HEK293 (cell line): ENCODE data around the gene MMD2.

Experiments used
- ATF2 ChIP-seq: fragments of 450-650 bp; formaldehyde crosslinking; IDR thresholded peaks from 2 replicates; pipeline ENCODE4 v1.5.1; 2016; ENCODE audit warnings: missing biosample characterization, missing genetic modification characterization, low read depth
- CTCF ChIP-seq: fragments of 450-650 bp; formaldehyde crosslinking; IDR thresholded peaks from 2 replicates; pipeline ENCODE4 v1.5.1; 2016; ENCODE audit warnings: missing biosample characterization, missing genetic modification characterization
- GLIS1 ChIP-seq: fragments of 450-650 bp; formaldehyde crosslinking; IDR thresholded peaks from 2 replicates; pipeline ENCODE4 v1.5.1; 2016; ENCODE audit warnings: missing biosample characterization, missing genetic modification characterization
- REST ChIP-seq: fragments of 450-650 bp; formaldehyde crosslinking; IDR thresholded peaks from 2 replicates; pipeline ENCODE4 v1.5.1; 2016; ENCODE audit warnings: missing biosample characterization, missing genetic modification characterization
- ZBTB1 ChIP-seq: fragments of 450-650 bp; formaldehyde crosslinking; IDR thresholded peaks from 2 replicates; pipeline ENCODE4 v1.5.1; 2016; ENCODE audit warnings: missing biosample characterization, missing genetic modification characterization
- ZNF16 ChIP-seq: fragments of 450-650 bp; formaldehyde crosslinking; IDR thresholded peaks from 2 replicates; pipeline ENCODE4 v1.5.1; 2016; ENCODE audit warnings: low read depth, missing biosample characterization, missing genetic modification characterization
- ZNF280D ChIP-seq: fragments of 450-650 bp; formaldehyde crosslinking; IDR thresholded peaks from 2 replicates; pipeline ENCODE4 v1.5.1; 2016; ENCODE audit warnings: missing biosample characterization, missing genetic modification characterization
- ZNF324 ChIP-seq: fragments of 450-650 bp; formaldehyde crosslinking; IDR thresholded peaks from 2 replicates; pipeline ENCODE4 v1.5.1; 2016; ENCODE audit warnings: missing biosample characterization, missing genetic modification characterization
- ZNF473 ChIP-seq: fragments of 450-650 bp; formaldehyde crosslinking; IDR thresholded peaks from 2 replicates; pipeline ENCODE4 v1.5.1; 2017; ENCODE audit warnings: missing biosample characterization, missing genetic modification characterization
- ZNF580 ChIP-seq: fragments of 450-650 bp; formaldehyde crosslinking; IDR thresholded peaks from 2 replicates; pipeline ENCODE4 v1.5.1; 2016; ENCODE audit warnings: missing biosample characterization, missing genetic modification characterization
- ZNF785 ChIP-seq: fragments of 450-650 bp; formaldehyde crosslinking; IDR thresholded peaks from 2 replicates; pipeline ENCODE4 v1.5.1; 2016; ENCODE audit warnings: missing biosample characterization, missing genetic modification characterization
- ZNF792 ChIP-seq: fragments of 450-650 bp; formaldehyde crosslinking; IDR thresholded peaks from 2 replicates; pipeline ENCODE4 v1.5.1; 2016; ENCODE audit warnings: missing biosample characterization, missing genetic modification characterization

- TF ChIP-seq ZBTB1 (tag by site-specific recombination) (no peak), GLIS1 (tag by site-specific recombination) (no peak), REST (tag by site-specific recombination) (no peak), ATF2 (tag by site-specific recombination) (no peak), ZNF473 (no peak), ZNF16 (tag by site-specific recombination) (no peak), ZNF792 (tag by site-specific recombination) (no peak), ZNF785 (no peak), ZNF580 (no peak), ZNF324 (no peak), ZNF280D (tag by site-specific recombination) (no peak), CTCF (tag by site-specific recombination) (no peak)
Observed at GRCh38 chr7:4876586-4876985, 82.4 kb downstream of the MMD2 start.
